ENCODE results near the gene EXOC6B.

The EXOC6B gene

DNA sequence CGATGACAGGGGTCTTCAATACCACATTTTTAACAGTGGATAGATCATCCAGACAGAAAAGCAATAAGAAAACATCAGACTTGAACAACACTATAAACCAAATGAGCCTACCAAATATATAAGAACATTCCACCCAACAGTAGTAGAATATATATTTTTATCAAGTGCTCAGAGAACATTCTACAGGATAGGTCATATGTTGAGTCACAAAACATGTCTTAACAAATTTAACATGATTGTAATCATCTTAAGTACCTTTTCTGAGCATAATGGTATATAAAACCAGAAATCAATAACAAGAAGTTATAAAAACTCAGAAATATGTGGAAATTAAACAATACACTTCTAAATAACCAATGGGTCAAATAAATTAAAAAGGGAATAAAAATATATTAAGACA lies 484.2 kb downstream of the EXOC6B start:
- Histone ChIP-seq H3K4me2 (ENCODE audit: low read depth, low read length, poor library complexity, severe bottlenecking) (no peak overlapping the region), H4K20me1 (ENCODE audit: insufficient read depth, low read length, poor library complexity, severe bottlenecking) (no peaks in the 10 kb centered on the region), H3K79me2 (ENCODE audit: insufficient read depth, low read length) (no peaks in the 10 kb centered on the region), H3K36me3 (ENCODE audit: insufficient read depth, low read length) (no peaks in the 10 kb centered on the region), H3K27me3 (ENCODE audit: insufficient read depth, low read length, poor library complexity, severe bottlenecking) (no peaks in the 10 kb centered on the region), H3K4me1 (ENCODE audit: insufficient read depth, low read length, poor library complexity, severe bottlenecking) (no peaks in the 10 kb centered on the region), H3K9me2 (replicated peaks; ENCODE audit: low read depth, low read length) (no peaks in the 10 kb centered on the region), H2AFZ (ENCODE audit: low read length) (no peak overlapping the region), H3K4me3 (ENCODE audit: low read length, poor library complexity, severe bottlenecking) (no peak overlapping the region), H3K9me3 (ENCODE audit: insufficient read depth, low read depth, low read length) (no peaks in the 10 kb centered on the region), H3K9ac (ENCODE audit: low read depth, low read length, poor library complexity, severe bottlenecking) (no peak overlapping the region), H3F3A (ENCODE audit: low read depth) (no peaks in the 10 kb centered on the region)
- no peak for TF ChIP-seq EZH2phosphoT487 (IDR thresholded peaks at IDR 0.05; ENCODE audit: borderline replicate concordance)
- TF ChIP-seq, protein P1, sequence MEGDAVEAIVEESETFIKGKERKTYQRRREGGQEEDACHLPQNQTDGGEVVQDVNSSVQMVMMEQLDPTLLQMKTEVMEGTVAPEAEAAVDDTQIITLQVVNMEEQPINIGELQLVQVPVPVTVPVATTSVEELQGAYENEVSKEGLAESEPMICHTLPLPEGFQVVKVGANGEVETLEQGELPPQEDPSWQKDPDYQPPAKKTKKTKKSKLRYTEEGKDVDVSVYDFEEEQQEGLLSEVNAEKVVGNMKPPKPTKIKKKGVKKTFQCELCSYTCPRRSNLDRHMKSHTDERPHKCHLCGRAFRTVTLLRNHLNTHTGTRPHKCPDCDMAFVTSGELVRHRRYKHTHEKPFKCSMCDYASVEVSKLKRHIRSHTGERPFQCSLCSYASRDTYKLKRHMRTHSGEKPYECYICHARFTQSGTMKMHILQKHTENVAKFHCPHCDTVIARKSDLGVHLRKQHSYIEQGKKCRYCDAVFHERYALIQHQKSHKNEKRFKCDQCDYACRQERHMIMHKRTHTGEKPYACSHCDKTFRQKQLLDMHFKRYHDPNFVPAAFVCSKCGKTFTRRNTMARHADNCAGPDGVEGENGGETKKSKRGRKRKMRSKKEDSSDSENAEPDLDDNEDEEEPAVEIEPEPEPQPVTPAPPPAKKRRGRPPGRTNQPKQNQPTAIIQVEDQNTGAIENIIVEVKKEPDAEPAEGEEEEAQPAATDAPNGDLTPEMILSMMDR (conservative IDR thresholded peaks at IDR 0.05; ENCODE audit: low read length) = no peak

DNA sequence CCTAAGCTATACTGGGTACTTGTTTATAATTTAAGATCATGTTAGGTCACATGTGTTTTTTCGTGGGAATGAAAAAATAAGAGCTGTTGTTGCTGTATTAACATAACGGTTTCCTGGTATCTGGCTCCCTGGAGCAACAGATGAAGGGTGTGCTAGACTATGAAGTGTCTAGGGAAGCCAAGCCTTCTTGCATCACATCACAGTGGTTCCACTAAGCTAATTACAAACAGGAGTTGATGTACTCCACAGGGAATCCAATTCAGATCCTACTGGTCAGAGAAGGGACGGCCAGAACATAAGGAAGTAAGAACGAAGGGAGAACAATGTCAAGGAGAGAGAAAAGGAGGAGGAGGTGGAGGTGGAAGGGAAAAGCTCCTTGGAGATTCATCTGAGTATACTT lies 485.2 kb downstream of the EXOC6B start:
- no peaks in the 10 kb centered on the region for H3K79me2 ChIP-seq (ENCODE audit: insufficient read depth, low read length)
- no peak overlapping the region for H3K4me2 ChIP-seq (ENCODE audit: low read depth, low read length, poor library complexity, severe bottlenecking)
- H3K4me1 ChIP-seq (ENCODE audit: insufficient read depth, low read length, poor library complexity, severe bottlenecking) = no peaks in the 10 kb centered on the region
- H2AFZ ChIP-seq (ENCODE audit: low read length) = no peak overlapping the region
- no peaks in the 10 kb centered on the region for H3K9me2 ChIP-seq (replicated peaks; ENCODE audit: low read depth, low read length)
- no peak overlapping the region for H3K9ac ChIP-seq (ENCODE audit: low read depth, low read length, poor library complexity, severe bottlenecking)
- no peak overlapping the region for H3K4me3 ChIP-seq (ENCODE audit: low read length, poor library complexity, severe bottlenecking)
- H3F3A ChIP-seq (ENCODE audit: low read depth) = no peaks in the 10 kb centered on the region
- no peaks in the 10 kb centered on the region for H4K20me1 ChIP-seq (ENCODE audit: insufficient read depth, low read length, poor library complexity, severe bottlenecking)
- H3K27me3 ChIP-seq (ENCODE audit: insufficient read depth, low read length, poor library complexity, severe bottlenecking) = no peaks in the 10 kb centered on the region
- no peaks in the 10 kb centered on the region for H3K9me3 ChIP-seq (ENCODE audit: insufficient read depth, low read depth, low read length)
- TF ChIP-seq, protein P1 (conservative IDR thresholded peaks at IDR 0.05; ENCODE audit: low read length) = no peak
- no peak for TF ChIP-seq EZH2phosphoT487 (IDR thresholded peaks at IDR 0.05; ENCODE audit: borderline replicate concordance)
- H3K36me3 ChIP-seq (ENCODE audit: insufficient read depth, low read length) = no peaks in the 10 kb centered on the region

DNA sequence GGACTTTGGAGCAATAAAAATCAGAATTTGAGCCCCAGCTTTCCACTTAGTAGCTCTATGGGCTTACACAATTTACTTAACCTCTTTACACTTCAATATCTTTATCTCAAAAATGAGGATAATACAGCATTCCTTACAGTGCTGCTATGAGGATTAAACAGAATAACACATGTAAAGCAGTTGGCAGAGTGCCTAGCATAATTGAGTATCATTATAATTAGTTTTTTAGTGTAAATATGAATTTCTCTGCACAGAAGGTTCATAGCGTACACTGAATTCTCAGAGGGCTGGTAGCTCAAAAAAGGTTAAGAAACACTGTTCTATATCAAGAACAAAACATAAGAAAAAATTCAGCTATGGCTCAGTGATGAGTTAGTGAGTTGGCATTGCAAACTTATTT lies 487.8 kb downstream of the EXOC6B start:
- Histone ChIP-seq H3K27me3 (ENCODE audit: insufficient read depth, low read length, poor library complexity, severe bottlenecking) (no peaks in the 10 kb centered on the region), H3F3A (ENCODE audit: low read depth) (no peaks in the 10 kb centered on the region), H2AFZ (ENCODE audit: low read length) (no peak overlapping the region), H3K4me2 (ENCODE audit: low read depth, low read length, poor library complexity, severe bottlenecking) (no peak overlapping the region), H3K4me1 (ENCODE audit: insufficient read depth, low read length, poor library complexity, severe bottlenecking) (no peaks in the 10 kb centered on the region), H3K9ac (ENCODE audit: low read depth, low read length, poor library complexity, severe bottlenecking) (no peak overlapping the region), H3K9me3 (ENCODE audit: insufficient read depth, low read depth, low read length) (no peaks in the 10 kb centered on the region), H4K20me1 (ENCODE audit: insufficient read depth, low read length, poor library complexity, severe bottlenecking) (no peaks in the 10 kb centered on the region), H3K4me3 (ENCODE audit: low read length, poor library complexity, severe bottlenecking) (no peak overlapping the region), H3K36me3 (ENCODE audit: insufficient read depth, low read length) (no peaks in the 10 kb centered on the region), H3K79me2 (ENCODE audit: insufficient read depth, low read length) (no peaks in the 10 kb centered on the region), H3K9me2 (replicated peaks; ENCODE audit: low read depth, low read length) (no peaks in the 10 kb centered on the region)
- TF ChIP-seq, protein P1 (conservative IDR thresholded peaks at IDR 0.05; ENCODE audit: low read length) = no peak
- TF ChIP-seq EZH2phosphoT487 (IDR thresholded peaks at IDR 0.05; ENCODE audit: borderline replicate concordance) = no peak
